Caco-2 (cell line): ENCODE data around the gene FAM184A. TPM values are rescaled to one million over a fixed set of nuclear protein-coding genes. Genes with fewer than 3 reads are reported as not detected.

ENCODE experiments used
- BruUV-seq: library from RNA; stranded (reverse); fragments of 400-500 nt; replicated peaks from 2 replicates; lab custom pipeline; 2021; lab: Mats Ljungman, UMichigan
- CTCF ChIA-PET: fragments of 300-600 bp; sonication (Branson Sonifier 250); formaldehyde crosslinking; loops from one replicate; lab custom pipeline; 2022; ENCODE audit warnings: antibody characterized with exemption; lab: Charles Lee
- POLR2A ChIA-PET: fragments of 300-600 bp; sonication (Branson Sonifier 250); formaldehyde crosslinking; loops from one replicate; lab custom pipeline; 2022; ENCODE audit warnings: antibody characterized with exemption; lab: Charles Lee
- DNase-seq, 2 experiments: peaks; one replicate each; pipeline versions ENCODE4 v3.0.0 to v3.0.0-alpha.2; 2020 to 2022
- H3K27me3 ChIP-seq: replicated peaks from 2 replicates; pipeline ENCODE4 v1.6.0; 2011; ENCODE audit warnings: low read length; ENCODE audit not compliant: control insufficient read depth, insufficient read depth
- H3K36me3 ChIP-seq: 2 replicates; pipeline ENCODE4 v1.5.1; 2011; ENCODE audit warnings: low read length; ENCODE audit not compliant: control insufficient read depth, insufficient read depth
- H3K4me1 ChIP-seq: fragments of 250-450 bp; sonication (Bioruptor Pico); 2 replicates; pipeline ENCODE4 v1.5.1; 2020; ENCODE audit warnings: mild to moderate bottlenecking
- H3K4me3 ChIP-seq: 2 replicates; pipeline ENCODE4 v1.5.1; 2011; ENCODE audit warnings: low read depth, mild to moderate bottlenecking, control low read depth, low read length
- H3K9me3 ChIP-seq: fragments of 250-450 bp; sonication (Bioruptor Pico); 2 replicates; pipeline ENCODE4 v1.5.1; 2020; ENCODE audit warnings: mild to moderate bottlenecking, moderate library complexity
- H3K27ac Mint-ChIP-seq: one replicate; pipeline ENCODE4 v1.8.0; 2022; ENCODE audit warnings: mixed read lengths; ENCODE audit not compliant: unreplicated experiment
- H3K27me3 Mint-ChIP-seq: one replicate; pipeline ENCODE4 v1.8.0; 2022; ENCODE audit warnings: mixed read lengths; ENCODE audit not compliant: insufficient read depth, unreplicated experiment
- H3K36me3 Mint-ChIP-seq: one replicate; pipeline ENCODE4 v1.8.0; 2022; ENCODE audit warnings: mild to moderate bottlenecking, mixed read lengths; ENCODE audit not compliant: insufficient read depth, unreplicated experiment
- H3K4me1 Mint-ChIP-seq: one replicate; pipeline ENCODE4 v1.8.0; 2022; ENCODE audit warnings: low read depth, mixed read lengths; ENCODE audit not compliant: unreplicated experiment
- H3K4me3 Mint-ChIP-seq: one replicate; pipeline ENCODE4 v1.8.0; 2022; ENCODE audit warnings: mild to moderate bottlenecking, moderate library complexity, mixed read lengths; ENCODE audit not compliant: unreplicated experiment
- H3K9me3 Mint-ChIP-seq: one replicate; pipeline ENCODE4 v1.8.0; 2022; ENCODE audit warnings: mixed read lengths; ENCODE audit not compliant: unreplicated experiment
- intact Hi-C: fragments of 100-400 bp; cut with micrococcal nuclease; formaldehyde crosslinking; loops from one replicate; pipeline ENCODE4 v1.10.0; 2022; ENCODE audit not compliant: unreplicated experiment
- total RNA-seq: library from RNA; stranded (reverse); gene quantifications from 2 replicates; pipeline ENCODE4 v1.2.3, GENCODE V29; 2022
- TF ChIP-seq, protein P1 (sequence below), 2 experiments: fragments of 200-600 bp in 1 of 2; IDR thresholded peaks; 1 replicate in 1 of 2; 2 replicates in 1 of 2; pipeline versions ENCODE4 v1.5.1 to v1.8.0; 2011 to 2022; ENCODE audit warnings: antibody characterized with exemption in 1 of 2, control low read depth in 1 of 2, inconsistent platforms in 1 of 2, low read depth in 1 of 2, low read length in 1 of 2, mild to moderate bottlenecking in 1 of 2, moderate library complexity in 1 of 2; ENCODE audit not compliant: insufficient read depth in 1 of 2, severe bottlenecking in 1 of 2, unreplicated experiment in 1 of 2

The FAM184A gene
- total RNA-seq, 1 experiment from 2014 or later = 10.8 TPM

DNA sequence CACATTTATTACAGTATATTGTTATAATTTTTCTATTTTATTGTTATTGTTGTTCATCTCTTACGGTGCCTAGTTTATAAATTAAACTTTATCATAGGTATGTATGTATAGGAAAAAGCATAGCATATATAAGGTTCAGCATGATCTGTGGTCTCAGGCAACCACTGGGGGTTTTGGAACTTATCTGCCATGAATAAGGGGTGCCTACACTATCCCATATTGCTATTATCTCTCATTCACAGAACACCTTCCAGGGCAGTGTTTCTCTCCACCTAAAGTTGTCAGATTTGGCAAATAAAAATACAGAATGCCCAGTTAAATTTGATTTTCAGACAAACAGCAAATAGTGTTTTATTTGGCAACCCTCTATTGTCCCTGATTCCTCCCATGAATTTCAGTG lies 35.5 kb upstream of the FAM184A start:
- H3K36me3 Mint-ChIP-seq = no peaks in the 10 kb centered on the region
- intact Hi-C loops = loop anchor here (5.0 kb wide), 1 partner anchor 77 kb away; no protein-coding TSS in a partner anchor

DNA sequence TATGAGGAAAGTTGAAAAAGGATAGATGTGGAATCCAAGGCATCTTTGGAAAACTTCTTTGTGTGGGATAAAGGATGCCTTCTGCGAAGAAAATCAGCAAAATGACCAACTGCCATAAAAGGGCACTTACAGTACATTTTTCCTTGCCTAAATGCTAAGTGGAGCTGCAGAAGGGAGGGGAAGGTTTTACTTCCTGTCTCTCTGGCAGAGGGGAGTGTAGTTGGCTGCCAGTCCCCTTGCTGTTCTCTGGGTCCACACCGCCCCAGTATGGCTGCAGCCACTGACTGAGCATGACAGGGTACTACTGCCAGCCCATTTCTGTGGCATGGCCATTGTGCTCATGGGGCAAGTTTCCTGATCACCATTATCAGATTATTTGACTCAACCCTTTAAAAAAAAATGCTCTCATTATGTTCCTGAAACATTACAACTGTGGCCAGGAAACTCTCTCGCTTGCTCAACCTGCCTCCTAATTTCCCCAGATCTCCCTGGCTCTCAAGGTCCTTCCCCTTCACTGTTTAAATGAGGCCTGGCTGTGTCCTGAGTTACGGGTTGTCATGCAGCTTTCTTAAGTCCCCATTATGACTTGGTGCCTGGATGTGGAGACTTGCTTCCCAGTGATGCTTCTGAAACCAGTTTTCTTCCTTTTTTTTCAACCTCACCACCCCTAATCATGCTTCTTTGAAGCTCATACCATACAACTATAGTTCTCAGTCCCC lies 34.5 kb upstream of the FAM184A start:
- H3K4me3 Mint-ChIP-seq = no peak overlapping the region
- POLR2A ChIA-PET = interaction anchor here (0.6 kb wide), 1 partner anchor 11 kb away, joined by 3 read pairs; no protein-coding TSS in a partner anchor
- no peaks in the 10 kb centered on the region for H3K27me3 ChIP-seq
- CTCF ChIA-PET = no interaction called here
- intact Hi-C loops = loop anchor here (5.0 kb wide), 1 partner anchor 76 kb away; no protein-coding TSS in a partner anchor
- DNase-seq = no peak
- no peaks in the 10 kb centered on the region for H3K9me3 Mint-ChIP-seq
- H3K27me3 Mint-ChIP-seq = no peaks in the 10 kb centered on the region
- H3K4me1 ChIP-seq = peaks cover 11% of the 10 kb centered on the region
- H3K27ac Mint-ChIP-seq = no peak overlapping the region
- no peak overlapping the region for H3K4me3 ChIP-seq
- no peaks in the 10 kb centered on the region for H3K9me3 ChIP-seq
- no peaks in the 10 kb centered on the region for H3K36me3 ChIP-seq
- peaks cover 9% of the 10 kb centered on the region for H3K4me1 Mint-ChIP-seq
- BruUV-seq = no TSS peak
- no peaks in the 10 kb centered on the region for H3K36me3 Mint-ChIP-seq
- TF ChIP-seq, protein P1, sequence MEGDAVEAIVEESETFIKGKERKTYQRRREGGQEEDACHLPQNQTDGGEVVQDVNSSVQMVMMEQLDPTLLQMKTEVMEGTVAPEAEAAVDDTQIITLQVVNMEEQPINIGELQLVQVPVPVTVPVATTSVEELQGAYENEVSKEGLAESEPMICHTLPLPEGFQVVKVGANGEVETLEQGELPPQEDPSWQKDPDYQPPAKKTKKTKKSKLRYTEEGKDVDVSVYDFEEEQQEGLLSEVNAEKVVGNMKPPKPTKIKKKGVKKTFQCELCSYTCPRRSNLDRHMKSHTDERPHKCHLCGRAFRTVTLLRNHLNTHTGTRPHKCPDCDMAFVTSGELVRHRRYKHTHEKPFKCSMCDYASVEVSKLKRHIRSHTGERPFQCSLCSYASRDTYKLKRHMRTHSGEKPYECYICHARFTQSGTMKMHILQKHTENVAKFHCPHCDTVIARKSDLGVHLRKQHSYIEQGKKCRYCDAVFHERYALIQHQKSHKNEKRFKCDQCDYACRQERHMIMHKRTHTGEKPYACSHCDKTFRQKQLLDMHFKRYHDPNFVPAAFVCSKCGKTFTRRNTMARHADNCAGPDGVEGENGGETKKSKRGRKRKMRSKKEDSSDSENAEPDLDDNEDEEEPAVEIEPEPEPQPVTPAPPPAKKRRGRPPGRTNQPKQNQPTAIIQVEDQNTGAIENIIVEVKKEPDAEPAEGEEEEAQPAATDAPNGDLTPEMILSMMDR (IDR thresholded peaks at IDR 0.05; ENCODE audit: insufficient read depth in 1 of 2, low read depth in 1 of 2, low read length in 1 of 2, severe bottlenecking in 1 of 2, unreplicated experiment in 1 of 2) = no peak

More for the DNA sequence above, 35.5 kb upstream of the FAM184A start:
- no peaks in the 10 kb centered on the region for H3K36me3 ChIP-seq
- BruUV-seq = no TSS peak
- H3K27me3 ChIP-seq = no peaks in the 10 kb centered on the region
- TF ChIP-seq, protein P1 (IDR thresholded peaks at IDR 0.05; ENCODE audit: insufficient read depth in 1 of 2, low read depth in 1 of 2, low read length in 1 of 2, severe bottlenecking in 1 of 2, unreplicated experiment in 1 of 2) = no peak
- H3K4me1 ChIP-seq = peaks cover 13% of the 10 kb centered on the region
- DNase-seq = no peak
- H3K9me3 ChIP-seq = no peaks in the 10 kb centered on the region
- Mint-ChIP-seq H3K27me3 (no peaks in the 10 kb centered on the region), H3K27ac (no peak overlapping the region), H3K4me1 (peaks cover 9% of the 10 kb centered on the region), H3K9me3 (no peaks in the 10 kb centered on the region), H3K4me3 (no peak overlapping the region)
- CTCF ChIA-PET = no interaction called here
- no peak overlapping the region for H3K4me3 ChIP-seq
- POLR2A ChIA-PET = no interaction called here

DNA sequence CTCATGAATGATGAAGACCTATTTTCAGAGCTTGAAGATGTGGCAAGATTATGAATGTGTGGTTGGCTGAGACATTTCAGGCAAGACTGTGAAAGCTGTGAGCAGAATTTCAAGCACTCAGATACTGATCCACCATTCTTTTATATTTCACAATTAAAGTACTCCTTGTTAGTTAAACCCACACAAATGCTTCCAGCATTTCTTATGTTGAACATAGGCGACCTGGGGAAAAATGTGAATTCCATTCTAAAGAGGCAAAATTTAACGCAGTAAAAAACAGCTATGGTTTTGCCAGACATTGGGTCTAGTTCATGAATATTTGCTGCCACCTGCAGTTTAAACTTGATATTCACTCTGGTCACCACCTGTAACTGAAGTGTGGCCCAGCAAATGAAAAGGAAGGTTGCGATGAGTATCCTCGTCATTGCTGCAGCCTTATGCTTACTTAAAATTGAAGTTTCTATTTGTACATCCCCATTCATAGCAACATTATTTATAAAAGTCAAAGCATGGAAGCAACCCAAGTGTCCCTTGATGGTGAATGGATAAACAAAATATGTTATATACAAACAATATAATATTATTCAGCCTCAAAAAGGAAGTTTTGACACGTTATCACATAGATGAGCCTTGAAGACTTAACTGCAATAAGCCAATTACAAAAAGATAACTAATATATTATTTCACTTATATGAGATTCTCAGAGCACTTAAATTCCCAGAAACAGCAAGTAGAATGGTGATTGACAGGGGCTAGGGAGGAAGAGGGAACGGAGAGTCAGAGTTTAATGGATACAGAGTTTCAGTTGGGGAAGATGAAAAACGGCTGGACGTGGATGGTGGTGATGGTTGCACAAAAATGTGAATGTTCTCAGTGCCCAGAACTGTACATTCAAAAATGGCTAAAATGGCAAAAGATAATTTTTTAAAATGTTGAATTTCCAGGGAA lies 32.4 kb upstream of the FAM184A start:
- Mint-ChIP-seq H3K36me3 (no peaks in the 10 kb centered on the region), H3K4me3 (no peak overlapping the region), H3K27me3 (no peaks in the 10 kb centered on the region), H3K27ac (no peak overlapping the region), H3K9me3 (no peaks in the 10 kb centered on the region), H3K4me1 (no peaks in the 10 kb centered on the region)
- no TSS peak for BruUV-seq
- Histone ChIP-seq H3K36me3 (no peaks in the 10 kb centered on the region), H3K4me1 (no peaks in the 10 kb centered on the region), H3K27me3 (no peaks in the 10 kb centered on the region), H3K4me3 (no peak overlapping the region), H3K9me3 (no peaks in the 10 kb centered on the region)
- ChIA-PET CTCF (interaction anchor here (0.7 to 1.3 kb wide), 14 partner anchors 11 to 545 kb away, joined by 3 to 19 read pairs (median 4); partner anchors contain the start of gene ASF1A), POLR2A (no interaction called here)
- intact Hi-C loops = loop anchor here (1.0 to 5.0 kb wide), 5 partner anchors 32 to 311 kb away; partner anchors contain the start of gene ASF1A
- TF ChIP-seq, protein P1 (IDR thresholded peaks at IDR 0.05; ENCODE audit: insufficient read depth in 1 of 2, low read depth in 1 of 2, low read length in 1 of 2, severe bottlenecking in 1 of 2, unreplicated experiment in 1 of 2) = peak; percentile 52 to 61
- peak; percentile 37 to 65 for DNase-seq
